Osteoblast (primary cell): ENCODE results near the gene TMEM255A. TPM values are rescaled to one million over a fixed set of nuclear protein-coding genes. Genes with fewer than 3 reads are reported as not detected.

ENCODE experiments used
- DNase-seq: peaks from one replicate; pipeline ENCODE4 v3.0.0; 2011; ENCODE audit warnings: low spot score, mixed read lengths; ENCODE audit not compliant: insufficient read length; ENCODE audit errors: missing footprints
- H2AFZ ChIP-seq: 2 replicates; pipeline ENCODE4 v1.6.0; 2011; ENCODE audit warnings: mild to moderate bottlenecking, low read length
- H3K27ac ChIP-seq: 2 replicates; pipeline ENCODE4 v1.5.1; 2011; ENCODE audit warnings: mild to moderate bottlenecking, low read depth, low read length, moderate library complexity
- H3K27me3 ChIP-seq: 2 replicates; pipeline ENCODE4 v1.6.0; 2012; ENCODE audit warnings: mild to moderate bottlenecking, control low read depth, inconsistent platforms, low read length, moderate library complexity; ENCODE audit not compliant: insufficient read depth
- H3K36me3 ChIP-seq: 2 replicates; pipeline ENCODE4 v1.5.1; 2011; ENCODE audit warnings: mild to moderate bottlenecking, low read length, control low read depth, moderate library complexity; ENCODE audit not compliant: insufficient read depth
- H3K4me1 ChIP-seq: 2 replicates; pipeline ENCODE4 v1.5.1; 2011; ENCODE audit warnings: mild to moderate bottlenecking, low read length, control low read depth, moderate library complexity; ENCODE audit not compliant: insufficient read depth
- H3K4me2 ChIP-seq: 2 replicates; pipeline ENCODE4 v1.6.0; 2011; ENCODE audit warnings: mild to moderate bottlenecking, low read length; ENCODE audit not compliant: insufficient read depth
- H3K4me3 ChIP-seq: fragments of 200-600 bp; sonication (generic); 3 replicates; pipeline ENCODE4 v1.5.1; 2012; ENCODE audit warnings: mild to moderate bottlenecking, low read length, inconsistent platforms; ENCODE audit not compliant: insufficient read depth
- H3K79me2 ChIP-seq: 2 replicates; pipeline ENCODE4 v1.6.0; 2012; ENCODE audit warnings: mild to moderate bottlenecking, low read length, control low read depth, inconsistent platforms; ENCODE audit not compliant: insufficient read depth
- H3K9me3 ChIP-seq: 2 replicates; pipeline ENCODE4 v1.5.1; 2011; ENCODE audit warnings: low read depth, low read length, control low read depth
- H4K20me1 ChIP-seq: 2 replicates; pipeline ENCODE4 v1.6.0; 2012; ENCODE audit warnings: mild to moderate bottlenecking, low read length, control low read depth; ENCODE audit not compliant: insufficient read depth
- total RNA-seq: library from RNA; depleted of rRNA; stranded (reverse); fragments of >200 nt; gene quantifications from 2 replicates; pipeline ENCODE4 v1.2.3, GENCODE V29; 2012
- TF ChIP-seq, protein P1 (sequence below): IDR thresholded peaks from 2 replicates; pipeline ENCODE4 v1.5.1; 2011; ENCODE audit warnings: mild to moderate bottlenecking, low read depth, low read length, moderate library complexity; ENCODE audit errors: extremely low read depth

TMEM255A gene
- total RNA-seq, 1 donor, result under 0.01 TPM

DNA sequence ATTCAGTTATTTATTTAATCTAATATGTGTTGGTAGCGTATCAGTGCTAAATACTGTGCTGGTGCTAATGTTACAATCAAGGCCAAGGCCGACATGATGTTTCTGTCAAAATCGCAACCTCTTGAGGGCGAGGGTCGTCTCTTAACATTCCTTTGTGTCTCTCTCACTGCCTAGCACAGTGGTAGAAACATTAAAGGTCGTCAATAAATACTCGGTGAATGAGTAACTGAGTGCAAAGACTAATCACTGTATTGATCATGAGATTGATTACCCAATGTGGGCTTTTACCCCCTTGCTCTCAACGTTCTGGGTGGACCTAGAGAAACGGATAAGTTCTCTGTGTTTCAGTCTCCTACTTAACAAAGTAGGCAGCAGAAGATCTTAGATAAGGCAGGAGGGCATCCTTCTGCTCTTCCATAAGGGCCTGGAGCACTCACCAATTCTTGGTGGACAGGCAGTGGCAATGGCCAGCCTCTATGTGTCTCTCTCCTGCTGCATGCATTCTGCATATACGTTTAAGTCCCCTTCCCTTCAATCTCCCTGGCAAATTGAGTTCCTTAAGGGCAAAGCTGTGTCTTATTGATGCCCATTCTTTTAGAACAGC lies 30.1 kb downstream of the TMEM255A start:
- Histone ChIP-seq H3K36me3 (no peaks in the 10 kb centered on the region), H3K4me2 (no peak overlapping the region), H4K20me1 (no peaks in the 10 kb centered on the region), H3K4me1 (no peaks in the 10 kb centered on the region), H3K27ac (no peak overlapping the region), H3K4me3 (no peak overlapping the region), H2AFZ (no peak overlapping the region), H3K9me3 (no peaks in the 10 kb centered on the region), H3K79me2 (no peaks in the 10 kb centered on the region), H3K27me3 (peaks cover 5% of the 10 kb centered on the region)
- DNase-seq, result no peak
- TF ChIP-seq, protein P1, sequence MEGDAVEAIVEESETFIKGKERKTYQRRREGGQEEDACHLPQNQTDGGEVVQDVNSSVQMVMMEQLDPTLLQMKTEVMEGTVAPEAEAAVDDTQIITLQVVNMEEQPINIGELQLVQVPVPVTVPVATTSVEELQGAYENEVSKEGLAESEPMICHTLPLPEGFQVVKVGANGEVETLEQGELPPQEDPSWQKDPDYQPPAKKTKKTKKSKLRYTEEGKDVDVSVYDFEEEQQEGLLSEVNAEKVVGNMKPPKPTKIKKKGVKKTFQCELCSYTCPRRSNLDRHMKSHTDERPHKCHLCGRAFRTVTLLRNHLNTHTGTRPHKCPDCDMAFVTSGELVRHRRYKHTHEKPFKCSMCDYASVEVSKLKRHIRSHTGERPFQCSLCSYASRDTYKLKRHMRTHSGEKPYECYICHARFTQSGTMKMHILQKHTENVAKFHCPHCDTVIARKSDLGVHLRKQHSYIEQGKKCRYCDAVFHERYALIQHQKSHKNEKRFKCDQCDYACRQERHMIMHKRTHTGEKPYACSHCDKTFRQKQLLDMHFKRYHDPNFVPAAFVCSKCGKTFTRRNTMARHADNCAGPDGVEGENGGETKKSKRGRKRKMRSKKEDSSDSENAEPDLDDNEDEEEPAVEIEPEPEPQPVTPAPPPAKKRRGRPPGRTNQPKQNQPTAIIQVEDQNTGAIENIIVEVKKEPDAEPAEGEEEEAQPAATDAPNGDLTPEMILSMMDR, result no peak

DNA sequence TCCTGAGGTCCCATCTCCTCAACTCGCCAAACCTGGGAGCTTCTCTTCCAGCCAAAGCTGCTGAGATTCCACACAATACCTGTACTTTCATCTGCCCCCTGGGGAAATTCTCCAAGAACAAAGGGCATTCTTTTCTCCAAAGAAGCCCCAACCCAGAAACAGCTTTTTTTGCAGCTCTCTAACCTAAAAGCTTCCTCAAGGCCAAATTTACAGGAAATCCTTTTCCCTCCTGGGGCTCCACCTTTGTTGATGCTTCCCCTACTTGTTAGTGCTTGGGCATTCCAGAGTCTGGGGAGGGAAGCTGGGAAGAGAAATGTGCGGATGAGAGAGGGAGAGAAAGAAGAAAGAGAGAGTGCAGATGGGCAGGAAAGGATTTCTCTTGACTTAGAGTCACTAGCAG lies 36.3 kb downstream of the TMEM255A start:
- H3K9me3 ChIP-seq, result no peaks in the 10 kb centered on the region
- no peaks in the 10 kb centered on the region for H3K27me3 ChIP-seq
- H3K4me2 ChIP-seq, result no peak overlapping the region
- DNase-seq, result no peak
- no peaks in the 10 kb centered on the region for H3K4me1 ChIP-seq
- no peak overlapping the region for H2AFZ ChIP-seq
- no peaks in the 10 kb centered on the region for H4K20me1 ChIP-seq
- no peak overlapping the region for H3K27ac ChIP-seq
- H3K36me3 ChIP-seq, result no peaks in the 10 kb centered on the region
- no peaks in the 10 kb centered on the region for H3K79me2 ChIP-seq
- H3K4me3 ChIP-seq, result no peak overlapping the region
- TF ChIP-seq, protein P1, result no peak

DNA sequence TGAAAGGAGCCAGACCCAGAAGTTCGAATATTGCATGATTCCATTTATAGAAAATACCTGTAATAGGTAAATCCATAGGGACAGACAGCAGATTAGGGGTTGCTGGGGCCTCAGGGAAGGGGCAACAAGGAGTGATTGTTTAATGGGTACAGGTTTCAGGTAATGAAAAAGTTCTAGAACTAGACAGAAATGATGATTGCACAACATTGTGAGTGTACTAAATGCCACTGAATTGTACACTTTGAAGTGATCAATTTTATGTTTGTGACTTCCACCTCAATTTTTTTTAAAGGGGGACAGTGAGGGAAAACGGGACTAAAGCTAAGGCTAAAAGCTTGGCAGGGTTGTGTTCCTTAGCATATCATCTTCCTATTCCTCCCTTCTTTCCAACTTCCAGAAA lies 37.1 kb downstream of the TMEM255A start:
- H3K79me2 ChIP-seq, result no peaks in the 10 kb centered on the region
- no peak overlapping the region for H3K4me2 ChIP-seq
- no peaks in the 10 kb centered on the region for H3K4me1 ChIP-seq
- no peak overlapping the region for H3K4me3 ChIP-seq
- no peaks in the 10 kb centered on the region for H3K9me3 ChIP-seq
- no peak overlapping the region for H3K27ac ChIP-seq
- H4K20me1 ChIP-seq, result no peaks in the 10 kb centered on the region
- H2AFZ ChIP-seq, result no peak overlapping the region
- no peaks in the 10 kb centered on the region for H3K36me3 ChIP-seq
- DNase-seq, result no peak
- TF ChIP-seq, protein P1, result no peak
- no peaks in the 10 kb centered on the region for H3K27me3 ChIP-seq

DNA sequence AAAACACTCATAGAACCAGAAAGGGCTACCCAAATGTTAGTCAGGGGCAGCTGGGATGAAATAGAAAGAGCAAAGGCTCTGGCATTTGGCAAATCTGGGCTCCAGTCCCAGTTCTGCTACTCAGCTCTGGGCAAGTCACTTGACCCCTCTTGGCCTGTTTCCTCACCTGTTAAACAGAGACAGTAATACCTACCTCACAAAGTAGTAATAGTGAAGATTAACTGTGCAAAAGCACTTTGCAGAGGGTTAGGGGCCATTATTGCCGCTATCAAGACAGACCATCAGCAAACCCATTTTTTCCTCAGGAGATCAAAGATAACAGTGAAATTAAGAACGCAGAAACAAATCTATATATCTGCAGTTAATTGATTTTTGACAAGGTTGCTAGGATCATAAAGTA lies 40.0 kb downstream of the TMEM255A start:
- no peaks in the 10 kb centered on the region for H4K20me1 ChIP-seq
- TF ChIP-seq, protein P1, result no peak
- H3K36me3 ChIP-seq, result no peaks in the 10 kb centered on the region
- H3K4me1 ChIP-seq, result no peaks in the 10 kb centered on the region
- no peaks in the 10 kb centered on the region for H3K27me3 ChIP-seq
- H3K79me2 ChIP-seq, result no peaks in the 10 kb centered on the region
- H3K4me2 ChIP-seq, result no peak overlapping the region
- H3K9me3 ChIP-seq, result no peaks in the 10 kb centered on the region
- H3K4me3 ChIP-seq, result no peak overlapping the region
- DNase-seq, result no peak
- H3K27ac ChIP-seq, result no peak overlapping the region
- H2AFZ ChIP-seq, result no peak overlapping the region
